DND-41 (cell line): Measurements from ENCODE around the gene TBC1D22A.

Experiments used
- ATAC-seq: fragments of 200-7000 bp; cut with Tn5 transposase; 3 replicates; pipeline ENCODE4 v1.9.1; 2021; ENCODE audit warnings: low read depth; ENCODE audit not compliant: insufficient read depth
- DNase-seq: peaks from one replicate; pipeline ENCODE4 v3.0.0-alpha.2; 2020
- H2AFZ ChIP-seq: 2 replicates; pipeline ENCODE4 v1.6.0; 2012; ENCODE audit warnings: low read depth, low read length
- H3K27ac ChIP-seq: 2 replicates; pipeline ENCODE4 v1.5.1; 2012; ENCODE audit warnings: low read length, inconsistent platforms
- H3K27me3 ChIP-seq: fragments of 200-600 bp; sonication (generic); 2 replicates; pipeline ENCODE4 v1.6.0; 2012; ENCODE audit warnings: low read length, mild to moderate bottlenecking, inconsistent platforms; ENCODE audit not compliant: insufficient read depth, poor library complexity
- H3K36me3 ChIP-seq: 2 replicates; pipeline ENCODE4 v1.5.1; 2012; ENCODE audit warnings: low read length, inconsistent platforms; ENCODE audit not compliant: insufficient read depth
- H3K4me1 ChIP-seq: 2 replicates; pipeline ENCODE4 v1.5.1; 2012; ENCODE audit warnings: mild to moderate bottlenecking, low read length; ENCODE audit not compliant: insufficient read depth
- H3K4me2 ChIP-seq: 2 replicates; pipeline ENCODE4 v1.6.0; 2012; ENCODE audit warnings: mild to moderate bottlenecking, moderate library complexity, low read length, inconsistent platforms; ENCODE audit not compliant: insufficient read depth
- H3K4me3 ChIP-seq, 2 experiments: fragments of 200-600 bp in 1 of 2; shearing (Covaris generic) in 1 of 2; 2 replicates each; pipeline ENCODE4 v1.5.1; 2012 to 2016; ENCODE audit warnings: inconsistent platforms in 2 of 2, low read length in 2 of 2, mild to moderate bottlenecking in 2 of 2, low read depth in 1 of 2, moderate library complexity in 1 of 2
- H3K79me2 ChIP-seq: 2 replicates; pipeline ENCODE4 v1.6.0; 2012; ENCODE audit warnings: low read length, inconsistent platforms; ENCODE audit not compliant: insufficient read depth
- H3K9ac ChIP-seq: 2 replicates; pipeline ENCODE4 v1.6.0; 2012; ENCODE audit warnings: low read depth, mild to moderate bottlenecking, inconsistent platforms, low read length, moderate library complexity
- H3K9me3 ChIP-seq: 2 replicates; pipeline ENCODE4 v1.5.1; 2012; ENCODE audit warnings: low read length, moderate library complexity, mild to moderate bottlenecking, inconsistent platforms; ENCODE audit not compliant: insufficient read depth, severe bottlenecking
- H4K20me1 ChIP-seq: 2 replicates; pipeline ENCODE4 v1.6.0; 2012; ENCODE audit warnings: low read length; ENCODE audit not compliant: insufficient read depth
- EZH2 ChIP-seq: IDR thresholded peaks from 3 replicates; pipeline ENCODE4 v1.6.1; 2012; ENCODE audit warnings: borderline replicate concordance, low read depth, mild to moderate bottlenecking, moderate library complexity, low read length, inconsistent platforms; ENCODE audit not compliant: severe bottlenecking
- TF ChIP-seq, protein P1 (sequence below): IDR thresholded peaks from 2 replicates; pipeline ENCODE4 v1.5.1; 2012; ENCODE audit warnings: borderline replicate concordance, low read length, moderate library complexity, mild to moderate bottlenecking; ENCODE audit not compliant: poor library complexity, severe bottlenecking; ENCODE audit errors: extremely low read depth

The TBC1D22A gene

DNA sequence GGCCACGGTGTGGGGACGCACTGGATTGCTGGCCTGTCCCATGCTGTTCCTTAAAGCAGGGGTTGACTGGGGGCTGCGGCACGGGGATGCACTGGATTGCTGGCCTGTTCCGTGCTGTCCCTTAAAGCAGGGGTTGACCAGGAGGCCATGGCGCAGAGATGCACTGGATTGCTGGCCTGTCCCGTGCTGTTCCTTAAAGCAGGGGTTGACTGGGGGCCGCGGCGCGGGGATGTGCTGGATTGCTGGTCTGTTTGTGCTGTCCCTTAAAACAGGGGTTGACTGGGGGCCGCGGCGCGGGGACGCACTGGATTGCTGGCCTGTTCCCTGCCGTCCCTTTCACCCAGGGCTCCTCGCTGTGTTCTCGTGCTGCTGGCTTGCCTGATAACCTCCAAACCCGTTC, 383.4 kb downstream of the TBC1D22A start:
- Histone ChIP-seq H3K9ac (no peak overlapping the region), H3K4me1 (no peaks in the 10 kb centered on the region), H3K36me3 (no peaks in the 10 kb centered on the region; the same call in 1 of the 2 replicates), H3K4me2 (no peak overlapping the region), H3K79me2 (no peaks in the 10 kb centered on the region), H2AFZ (no peak overlapping the region), H3K4me3 (no peak overlapping the region), H4K20me1 (peaks cover 21% of the 10 kb centered on the region), H3K27me3 (no peaks in the 10 kb centered on the region), H3K9me3 (no peaks in the 10 kb centered on the region), H3K27ac (no peak overlapping the region)
- DNase-seq (no peak), ATAC-seq (no peak)
- TF ChIP-seq, protein P1, sequence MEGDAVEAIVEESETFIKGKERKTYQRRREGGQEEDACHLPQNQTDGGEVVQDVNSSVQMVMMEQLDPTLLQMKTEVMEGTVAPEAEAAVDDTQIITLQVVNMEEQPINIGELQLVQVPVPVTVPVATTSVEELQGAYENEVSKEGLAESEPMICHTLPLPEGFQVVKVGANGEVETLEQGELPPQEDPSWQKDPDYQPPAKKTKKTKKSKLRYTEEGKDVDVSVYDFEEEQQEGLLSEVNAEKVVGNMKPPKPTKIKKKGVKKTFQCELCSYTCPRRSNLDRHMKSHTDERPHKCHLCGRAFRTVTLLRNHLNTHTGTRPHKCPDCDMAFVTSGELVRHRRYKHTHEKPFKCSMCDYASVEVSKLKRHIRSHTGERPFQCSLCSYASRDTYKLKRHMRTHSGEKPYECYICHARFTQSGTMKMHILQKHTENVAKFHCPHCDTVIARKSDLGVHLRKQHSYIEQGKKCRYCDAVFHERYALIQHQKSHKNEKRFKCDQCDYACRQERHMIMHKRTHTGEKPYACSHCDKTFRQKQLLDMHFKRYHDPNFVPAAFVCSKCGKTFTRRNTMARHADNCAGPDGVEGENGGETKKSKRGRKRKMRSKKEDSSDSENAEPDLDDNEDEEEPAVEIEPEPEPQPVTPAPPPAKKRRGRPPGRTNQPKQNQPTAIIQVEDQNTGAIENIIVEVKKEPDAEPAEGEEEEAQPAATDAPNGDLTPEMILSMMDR, result no peak
- no peak for TF ChIP-seq EZH2

DNA sequence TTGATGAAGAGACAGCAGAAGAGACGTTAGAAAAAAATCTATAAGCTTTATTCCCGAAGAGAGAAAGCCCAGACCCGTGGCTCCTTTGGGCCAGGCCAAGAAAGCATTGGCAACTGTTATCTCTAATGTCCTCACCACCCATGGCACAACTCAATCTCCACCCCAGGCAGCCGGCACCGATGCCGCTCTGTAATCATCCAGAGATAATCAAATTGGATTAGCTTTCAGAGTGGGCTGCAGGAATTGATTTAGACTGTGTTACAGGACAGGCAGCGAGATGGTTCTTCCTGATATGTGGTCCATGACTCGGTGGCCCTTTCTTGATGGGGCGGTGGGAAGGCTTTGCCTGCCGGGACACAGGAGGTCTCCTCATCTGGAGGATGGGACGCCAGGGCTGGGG, 383.9 kb downstream of the TBC1D22A start:
- no peak overlapping the region for H3K4me3 ChIP-seq
- no peak overlapping the region for H3K9ac ChIP-seq
- ATAC-seq (no peak), DNase-seq (no peak)
- H3K4me1 ChIP-seq, result no peaks in the 10 kb centered on the region
- no peaks in the 10 kb centered on the region; the same call in 1 of the 2 replicates for H3K36me3 ChIP-seq
- no peak overlapping the region for H3K27ac ChIP-seq
- H2AFZ ChIP-seq, result no peak overlapping the region
- peaks cover 22% of the 10 kb centered on the region for H4K20me1 ChIP-seq
- TF ChIP-seq, protein P1, result no peak
- TF ChIP-seq EZH2, result no peak
- no peaks in the 10 kb centered on the region for H3K79me2 ChIP-seq
- H3K27me3 ChIP-seq, result no peaks in the 10 kb centered on the region
- no peak overlapping the region for H3K4me2 ChIP-seq
- no peaks in the 10 kb centered on the region for H3K9me3 ChIP-seq

DNA sequence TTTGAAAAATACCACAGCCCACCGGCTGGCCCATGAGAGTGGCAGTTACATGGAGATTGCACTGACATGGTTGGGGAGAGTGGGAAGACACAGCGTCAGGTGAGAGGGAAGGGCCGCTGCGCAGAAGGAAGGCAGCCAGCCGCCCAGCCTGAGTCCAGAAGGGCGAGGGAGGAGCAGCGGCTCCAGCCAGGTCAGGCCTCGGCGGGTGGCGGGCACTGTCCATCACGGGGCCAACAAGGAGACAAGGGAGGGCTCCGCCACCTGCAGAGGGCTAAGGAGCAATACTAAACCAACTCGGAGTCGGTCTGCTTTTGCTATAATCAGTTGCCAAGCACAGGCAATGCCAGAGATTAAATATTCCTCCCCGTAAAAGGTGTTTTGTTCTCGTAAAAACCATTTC, 384.5 kb downstream of the TBC1D22A start:
- DNase-seq, result no peak
- Histone ChIP-seq H4K20me1 (peaks cover 26% of the 10 kb centered on the region), H3K4me1 (no peaks in the 10 kb centered on the region), H2AFZ (no peak overlapping the region), H3K4me2 (no peak overlapping the region), H3K27me3 (no peaks in the 10 kb centered on the region), H3K79me2 (no peaks in the 10 kb centered on the region), H3K4me3 (no peak overlapping the region), H3K27ac (no peak overlapping the region), H3K9ac (no peak overlapping the region), H3K9me3 (no peaks in the 10 kb centered on the region), H3K36me3 (no peaks in the 10 kb centered on the region; the same call in 1 of the 2 replicates)
- ATAC-seq, result no peak
- no peak for TF ChIP-seq EZH2
- TF ChIP-seq, protein P1, result no peak

DNA sequence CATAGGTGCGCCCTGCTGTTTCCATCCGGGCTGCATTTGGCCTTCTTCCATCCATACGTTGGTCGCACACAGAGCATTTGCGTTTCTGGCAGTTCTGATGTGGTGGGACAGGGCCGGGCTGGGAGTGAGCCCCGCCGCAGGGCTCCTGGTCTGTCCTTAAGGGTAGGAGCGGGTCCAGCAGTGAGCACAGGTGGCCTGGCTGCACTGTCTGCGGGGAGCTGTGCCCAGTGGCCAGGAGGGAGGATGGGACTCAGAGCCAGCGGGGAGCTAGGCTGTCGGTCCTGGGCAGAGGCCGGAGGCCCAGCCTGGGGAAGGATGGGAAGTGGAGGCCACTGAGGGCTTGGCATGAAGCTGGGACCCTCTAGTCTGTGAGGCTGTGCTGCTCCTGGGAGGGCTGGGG, 385.1 kb downstream of the TBC1D22A start:
- no peaks in the 10 kb centered on the region for H3K79me2 ChIP-seq
- H3K9ac ChIP-seq, result no peak overlapping the region
- no peak overlapping the region for H3K4me3 ChIP-seq
- H3K4me1 ChIP-seq, result no peaks in the 10 kb centered on the region
- ATAC-seq (no peak), DNase-seq (no peak)
- no peak overlapping the region for H2AFZ ChIP-seq
- H3K27me3 ChIP-seq, result no peaks in the 10 kb centered on the region
- H3K36me3 ChIP-seq, result no peaks in the 10 kb centered on the region; the same call in 1 of the 2 replicates
- no peak overlapping the region for H3K27ac ChIP-seq
- no peaks in the 10 kb centered on the region for H3K9me3 ChIP-seq
- peaks cover 26% of the 10 kb centered on the region for H4K20me1 ChIP-seq
- H3K4me2 ChIP-seq, result no peak overlapping the region
- TF ChIP-seq, protein P1, result no peak
- no peak for TF ChIP-seq EZH2
